Liver (tissue), 9 donors: ENCODE results near the gene KDELR1. TPM values are rescaled to one million over a fixed set of nuclear protein-coding genes. Genes with fewer than 3 reads are reported as not detected.

Experiments
- DNase-seq: peaks from one replicate; pipeline ENCODE4 v3.0.0-alpha.2; 2017; ENCODE audit warnings: low spot score
- H3K27ac ChIP-seq, 2 donors: one replicate each; pipeline ENCODE4 v1.7.0; 2013; ENCODE audit warnings: inconsistent platforms in 2 of 2, low read length in 2 of 2, control low read depth in 1 of 2, low read depth in 1 of 2, mild to moderate bottlenecking in 1 of 2
- H3K27me3 ChIP-seq, 4 donors: one replicate each; pipeline versions ENCODE4 v1.6.1 to v1.7.0; 2013; ENCODE audit warnings: low read length in 3 of 4, inconsistent platforms in 1 of 4, mild to moderate bottlenecking in 1 of 4, moderate library complexity in 1 of 4; ENCODE audit not compliant: control insufficient read depth in 4 of 4, insufficient read depth in 4 of 4
- H3K36me3 ChIP-seq, 4 donors: one replicate each; pipeline versions ENCODE4 v1.6.1 to v1.7.0; 2013; ENCODE audit warnings: low read length in 3 of 4, mild to moderate bottlenecking in 3 of 4, low read depth in 1 of 4, moderate library complexity in 1 of 4; ENCODE audit not compliant: control insufficient read depth in 4 of 4, insufficient read depth in 3 of 4
- H3K4me1 ChIP-seq, 4 donors: one replicate each; pipeline versions ENCODE4 v1.6.1 to v1.7.0; 2013; ENCODE audit warnings: low read length in 3 of 4, mild to moderate bottlenecking in 3 of 4, moderate library complexity in 1 of 4; ENCODE audit not compliant: control insufficient read depth in 4 of 4, insufficient read depth in 4 of 4
- H3K4me3 ChIP-seq, 3 donors: one replicate each; pipeline versions ENCODE4 v1.6.1 to v1.7.0; 2013; ENCODE audit warnings: low read length in 3 of 3, control low read depth in 1 of 3, low read depth in 1 of 3, mild to moderate bottlenecking in 1 of 3
- H3K9ac ChIP-seq, 2 donors: one replicate each; pipeline ENCODE4 v1.7.0; 2013; ENCODE audit warnings: low read length in 2 of 2, mild to moderate bottlenecking in 2 of 2, moderate library complexity in 2 of 2, control low read depth in 1 of 2, low read depth in 1 of 2
- H3K9me3 ChIP-seq, 4 donors: one replicate each; pipeline versions ENCODE4 v1.6.1 to v1.7.0; 2013; ENCODE audit warnings: low read length in 3 of 4; ENCODE audit not compliant: control insufficient read depth in 4 of 4
- ATF3 ChIP-seq: IDR thresholded peaks from 2 replicates; pipeline ENCODE4 v1.6.1; 2016; ENCODE audit warnings: antibody characterized with exemption
- EGR1 ChIP-seq, 2 donors: IDR thresholded peaks; 2 replicates each; pipeline ENCODE4 v1.6.1; 2016 to 2018; ENCODE audit warnings: antibody characterized with exemption in 2 of 2, low read depth in 2 of 2
- FOXA1 ChIP-seq: IDR thresholded peaks from 2 replicates; pipeline ENCODE4 v1.6.1; 2016; ENCODE audit warnings: antibody characterized with exemption
- FOXA2 ChIP-seq: IDR thresholded peaks from 2 replicates; pipeline ENCODE4 v1.6.1; 2016; ENCODE audit warnings: antibody characterized with exemption
- GABPA ChIP-seq, 2 donors: IDR thresholded peaks in 1 of 2; conservative IDR thresholded peaks in 1 of 2; 2 replicates each; pipeline ENCODE4 v1.6.1; 2016; ENCODE audit warnings: antibody characterized with exemption in 2 of 2, mild to moderate bottlenecking in 1 of 2, moderate library complexity in 1 of 2
- HNF4A ChIP-seq, 2 donors: conservative IDR thresholded peaks; 2 replicates each; pipeline ENCODE4 v1.6.1; 2016; ENCODE audit warnings: antibody characterized with exemption in 2 of 2, mild to moderate bottlenecking in 2 of 2
- HNF4G ChIP-seq: IDR thresholded peaks from 2 replicates; pipeline ENCODE4 v1.6.1; 2016; ENCODE audit warnings: antibody characterized with exemption
- JUND ChIP-seq, 2 donors: IDR thresholded peaks; 2 replicates each; pipeline ENCODE4 v1.6.1; 2016; ENCODE audit warnings: antibody characterized with exemption in 2 of 2
- MAX ChIP-seq: IDR thresholded peaks from 2 replicates; pipeline ENCODE4 v1.6.1; 2016; ENCODE audit warnings: antibody characterized with exemption
- NR2F2 ChIP-seq: IDR thresholded peaks from 2 replicates; pipeline ENCODE4 v1.6.1; 2016; ENCODE audit warnings: antibody characterized with exemption
- RAD21 ChIP-seq, 2 donors: IDR thresholded peaks; 2 replicates each; pipeline ENCODE4 v1.6.1; 2016; ENCODE audit warnings: antibody characterized with exemption in 2 of 2, mild to moderate bottlenecking in 2 of 2
- RXRA ChIP-seq, 2 donors: IDR thresholded peaks; 2 replicates each; pipeline ENCODE4 v1.6.1; 2017 to 2018; ENCODE audit warnings: antibody characterized with exemption in 2 of 2, mild to moderate bottlenecking in 1 of 2
- SP1 ChIP-seq: IDR thresholded peaks from 2 replicates; pipeline ENCODE4 v1.6.1; 2018; ENCODE audit warnings: antibody characterized with exemption, mild to moderate bottlenecking
- TAF1 ChIP-seq: conservative IDR thresholded peaks from 2 replicates; pipeline ENCODE4 v1.6.1; 2016; ENCODE audit warnings: antibody characterized with exemption, mild to moderate bottlenecking
- YY1 ChIP-seq: IDR thresholded peaks from 2 replicates; pipeline ENCODE4 v1.6.1; 2016; ENCODE audit warnings: antibody characterized with exemption, mild to moderate bottlenecking
- ZBTB33 ChIP-seq: IDR thresholded peaks from 2 replicates; pipeline ENCODE4 v1.6.1; 2016; ENCODE audit warnings: antibody characterized with exemption
- WGBS: extraction: QIAGEN DNeasy Blood & Tissue Kit; methylation state at CpG from one replicate; pipeline ENCODE4 v1.1.7; 2013; 5-methylcytosine and 5-hydroxymethylcytosine counted together
- polyA plus RNA-seq, 2 donors: library from polyadenylated mRNA; stranded (reverse) in 1 of 2; unstranded in 1 of 2; fragments of 200-250 nt in 1 of 2; fragments of >200 nt in 1 of 2; fragmentation: Nextera tagmentation in 1 of 2; extraction: Ambion mirVana in 1 of 2; gene quantifications; one replicate each; pipeline versions ENCODE4 v1.2.1 to v1.2.3, GENCODE V29; 2013 to 2015
- total RNA-seq, 2 donors: library from RNA; depleted of rRNA; stranded (reverse); fragments of >200 nt; gene quantifications; one replicate each; pipeline ENCODE4 v1.2.3, GENCODE V29; 2014
- TF ChIP-seq, protein P1 (sequence below): IDR thresholded peaks from 2 replicates; pipeline ENCODE4 v1.6.1; 2016; ENCODE audit warnings: antibody characterized with exemption, mild to moderate bottlenecking
- TF ChIP-seq, protein P2 (sequence below): fragments of 150-350 bp; IDR thresholded peaks from 2 replicates; pipeline ENCODE4 v1.5.1; 2017; ENCODE audit warnings: improper control_type of control experiment, low read depth, low read length; ENCODE audit not compliant: missing input control
- donor health status: healthy.
- donor health status: healthy.
- donor health status: healthy.
- donor health status: healthy.
- donor health status: healthy.

KDELR1 gene
- total RNA-seq (10 to 100 TPM; 32.3 to 34.9 TPM), polyA plus RNA-seq (10 to 100 TPM; 59.1 to 94.9 TPM)

GRCh38 chr19:48391100-48392005 lies at the start of gene KDELR1:
Gene KDELR1, minus strand, starts transcription at chr19:48391551. Its CDS starts 193 bp downstream, at chr19:48391358.
- Histone ChIP-seq H3K27me3 (peaks cover 0 to 11% (median 4%) of the 10 kb centered on the region in 4 donors), H3K36me3 (peaks cover 7 to 18% (median 10%) of the 10 kb centered on the region in 4 donors), H3K9me3 (no peaks in the 10 kb centered on the region), H3K27ac (peak within 1 kb of the TSS; percentile 85 to 93), H3K9ac (peak within 1 kb of the TSS; percentile 89 to 95), H3K4me1 (peaks cover 0 to 7% (median 3%) of the 10 kb centered on the region in 4 donors), H3K4me3 (peak within 1 kb of the TSS; percentile 78 to 96 (median 95))
- peak; percentile 88 for DNase-seq
- 6% methylated on average over 42 of the region's 42 CpGs for WGBS
- no peak for TF ChIP-seq ATF3
- no peak for TF ChIP-seq RAD21 (IDR thresholded peaks at IDR 0.05)
- no peak for TF ChIP-seq ZBTB33
- TF ChIP-seq SP1, result peak; percentile 24
- TF ChIP-seq HNF4A (conservative IDR thresholded peaks at IDR 0.05), result peak in 1 of 2 donors; percentile 21
- TF ChIP-seq, protein P1, sequence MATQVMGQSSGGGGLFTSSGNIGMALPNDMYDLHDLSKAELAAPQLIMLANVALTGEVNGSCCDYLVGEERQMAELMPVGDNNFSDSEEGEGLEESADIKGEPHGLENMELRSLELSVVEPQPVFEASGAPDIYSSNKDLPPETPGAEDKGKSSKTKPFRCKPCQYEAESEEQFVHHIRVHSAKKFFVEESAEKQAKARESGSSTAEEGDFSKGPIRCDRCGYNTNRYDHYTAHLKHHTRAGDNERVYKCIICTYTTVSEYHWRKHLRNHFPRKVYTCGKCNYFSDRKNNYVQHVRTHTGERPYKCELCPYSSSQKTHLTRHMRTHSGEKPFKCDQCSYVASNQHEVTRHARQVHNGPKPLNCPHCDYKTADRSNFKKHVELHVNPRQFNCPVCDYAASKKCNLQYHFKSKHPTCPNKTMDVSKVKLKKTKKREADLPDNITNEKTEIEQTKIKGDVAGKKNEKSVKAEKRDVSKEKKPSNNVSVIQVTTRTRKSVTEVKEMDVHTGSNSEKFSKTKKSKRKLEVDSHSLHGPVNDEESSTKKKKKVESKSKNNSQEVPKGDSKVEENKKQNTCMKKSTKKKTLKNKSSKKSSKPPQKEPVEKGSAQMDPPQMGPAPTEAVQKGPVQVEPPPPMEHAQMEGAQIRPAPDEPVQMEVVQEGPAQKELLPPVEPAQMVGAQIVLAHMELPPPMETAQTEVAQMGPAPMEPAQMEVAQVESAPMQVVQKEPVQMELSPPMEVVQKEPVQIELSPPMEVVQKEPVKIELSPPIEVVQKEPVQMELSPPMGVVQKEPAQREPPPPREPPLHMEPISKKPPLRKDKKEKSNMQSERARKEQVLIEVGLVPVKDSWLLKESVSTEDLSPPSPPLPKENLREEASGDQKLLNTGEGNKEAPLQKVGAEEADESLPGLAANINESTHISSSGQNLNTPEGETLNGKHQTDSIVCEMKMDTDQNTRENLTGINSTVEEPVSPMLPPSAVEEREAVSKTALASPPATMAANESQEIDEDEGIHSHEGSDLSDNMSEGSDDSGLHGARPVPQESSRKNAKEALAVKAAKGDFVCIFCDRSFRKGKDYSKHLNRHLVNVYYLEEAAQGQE, result peak; percentile 52
- no peak for TF ChIP-seq HNF4G
- TF ChIP-seq JUND (IDR thresholded peaks at IDR 0.05), result no peak
- TF ChIP-seq YY1, result peak; percentile 34
- no peak for TF ChIP-seq GABPA (IDR thresholded peaks at IDR 0.05 in 1 of 2, conservative IDR thresholded peaks at IDR 0.05 in 1 of 2)
- no peak for TF ChIP-seq RXRA (IDR thresholded peaks at IDR 0.05)
- TF ChIP-seq, protein P2, sequence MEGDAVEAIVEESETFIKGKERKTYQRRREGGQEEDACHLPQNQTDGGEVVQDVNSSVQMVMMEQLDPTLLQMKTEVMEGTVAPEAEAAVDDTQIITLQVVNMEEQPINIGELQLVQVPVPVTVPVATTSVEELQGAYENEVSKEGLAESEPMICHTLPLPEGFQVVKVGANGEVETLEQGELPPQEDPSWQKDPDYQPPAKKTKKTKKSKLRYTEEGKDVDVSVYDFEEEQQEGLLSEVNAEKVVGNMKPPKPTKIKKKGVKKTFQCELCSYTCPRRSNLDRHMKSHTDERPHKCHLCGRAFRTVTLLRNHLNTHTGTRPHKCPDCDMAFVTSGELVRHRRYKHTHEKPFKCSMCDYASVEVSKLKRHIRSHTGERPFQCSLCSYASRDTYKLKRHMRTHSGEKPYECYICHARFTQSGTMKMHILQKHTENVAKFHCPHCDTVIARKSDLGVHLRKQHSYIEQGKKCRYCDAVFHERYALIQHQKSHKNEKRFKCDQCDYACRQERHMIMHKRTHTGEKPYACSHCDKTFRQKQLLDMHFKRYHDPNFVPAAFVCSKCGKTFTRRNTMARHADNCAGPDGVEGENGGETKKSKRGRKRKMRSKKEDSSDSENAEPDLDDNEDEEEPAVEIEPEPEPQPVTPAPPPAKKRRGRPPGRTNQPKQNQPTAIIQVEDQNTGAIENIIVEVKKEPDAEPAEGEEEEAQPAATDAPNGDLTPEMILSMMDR, result peak; percentile 77
- no peak for TF ChIP-seq FOXA1

- Histone ChIP-seq H3K9me3 (no peaks in the 10 kb centered on the region), H3K4me3 (no peak overlapping the region), H3K4me1 (no peaks in the 10 kb centered on the region), H3K27ac (no peak overlapping the region), H3K9ac (no peak overlapping the region), H3K27me3 (no peaks in the 10 kb centered on the region), H3K36me3 (no peaks in the 10 kb centered on the region)
- WGBS, result 85% methylated on average over 5 of the region's 5 CpGs
- no peak for DNase-seq
- TF ChIP-seq HNF4A (conservative IDR thresholded peaks at IDR 0.05), result no peak
- TF ChIP-seq ATF3, result no peak
- no peak for TF ChIP-seq EGR1 (IDR thresholded peaks at IDR 0.05; ENCODE audit: low read depth in 2 of 2)
- TF ChIP-seq YY1, result no peak
- no peak for TF ChIP-seq NR2F2
- TF ChIP-seq FOXA1, result no peak
- no peak for TF ChIP-seq FOXA2
- TF ChIP-seq JUND (IDR thresholded peaks at IDR 0.05), result no peak
- no peak for TF ChIP-seq RXRA (IDR thresholded peaks at IDR 0.05)
- TF ChIP-seq, protein P2, result no peak
- no peak for TF ChIP-seq MAX
- no peak for TF ChIP-seq HNF4G
- TF ChIP-seq TAF1, result no peak
Observed at GRCh38 chr19:48436586-48436985, 45.2 kb upstream of the KDELR1 start.
